ENCODE measurements around the gene RIC8A.

Gene RIC8A

GRCh38 chr11:250740-251299, 43.3 kb downstream of the RIC8A start:
- no peak for FAIRE-seq

GRCh38 chr11:251550-251949, 44.0 kb downstream of the RIC8A start:
- no peak for FAIRE-seq

GRCh38 chr11:252666-253065, 45.2 kb downstream of the RIC8A start:
- FAIRE-seq, result no peak

GRCh38 chr11:253160-253885, 45.8 kb downstream of the RIC8A start:
- no peak for FAIRE-seq

- FAIRE-seq, result no peak
These were observed 46.4 kb downstream of the RIC8A start for GRCh38 chr11:253886-254270.

- no peak for FAIRE-seq
These were observed 47.7 kb downstream of the RIC8A start for GRCh38 chr11:255176-255575.

- FAIRE-seq, result no peak
These were observed 48.3 kb downstream of the RIC8A start for GRCh38 chr11:255816-256215.

- no peak for FAIRE-seq
These were observed 49.6 kb downstream of the RIC8A start for GRCh38 chr11:256952-257737.

- no peak for FAIRE-seq
These were observed 50.4 kb downstream of the RIC8A start for GRCh38 chr11:257766-258493.

GRCh38 chr11:259413-259812, 51.9 kb downstream of the RIC8A start:
- FAIRE-seq, result no peak

- FAIRE-seq, result no peak
These were observed 54.1 kb downstream of the RIC8A start for GRCh38 chr11:261624-262023.

Measured in endometrium (tissue), 2 donors.